DND-41 (cell line): ENCODE measurements around the gene WIPF3.

Experiments used
- EZH2 ChIP-seq: IDR thresholded peaks from 3 replicates; pipeline ENCODE4 v1.6.1; 2012; ENCODE audit warnings: borderline replicate concordance, low read depth, mild to moderate bottlenecking, moderate library complexity, low read length, inconsistent platforms; ENCODE audit not compliant: severe bottlenecking
- TF ChIP-seq, protein P1 (sequence below): IDR thresholded peaks from 2 replicates; pipeline ENCODE4 v1.5.1; 2012; ENCODE audit warnings: borderline replicate concordance, low read length, moderate library complexity, mild to moderate bottlenecking; ENCODE audit not compliant: poor library complexity, severe bottlenecking; ENCODE audit errors: extremely low read depth

DNA sequence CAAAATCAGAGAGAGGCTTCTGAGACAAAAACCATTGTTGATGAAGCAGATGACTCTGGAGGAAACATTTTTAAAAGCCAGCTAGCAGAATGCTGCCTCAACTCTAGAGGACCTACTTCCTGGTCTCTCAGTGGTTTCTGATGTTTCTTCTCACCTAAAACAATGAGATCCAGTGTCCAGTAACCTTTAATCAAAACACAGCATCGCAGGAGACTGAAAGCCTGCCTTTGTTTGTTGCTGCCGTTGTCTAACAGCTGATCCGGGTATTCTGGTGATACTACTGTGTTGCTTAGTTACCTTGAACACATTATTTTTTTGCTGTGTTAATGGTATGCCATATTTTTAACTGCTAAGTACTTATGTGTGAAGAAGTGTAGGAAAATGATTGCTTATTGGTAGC is 70.9 kb downstream of the WIPF3 start:
- TF ChIP-seq, protein P1, sequence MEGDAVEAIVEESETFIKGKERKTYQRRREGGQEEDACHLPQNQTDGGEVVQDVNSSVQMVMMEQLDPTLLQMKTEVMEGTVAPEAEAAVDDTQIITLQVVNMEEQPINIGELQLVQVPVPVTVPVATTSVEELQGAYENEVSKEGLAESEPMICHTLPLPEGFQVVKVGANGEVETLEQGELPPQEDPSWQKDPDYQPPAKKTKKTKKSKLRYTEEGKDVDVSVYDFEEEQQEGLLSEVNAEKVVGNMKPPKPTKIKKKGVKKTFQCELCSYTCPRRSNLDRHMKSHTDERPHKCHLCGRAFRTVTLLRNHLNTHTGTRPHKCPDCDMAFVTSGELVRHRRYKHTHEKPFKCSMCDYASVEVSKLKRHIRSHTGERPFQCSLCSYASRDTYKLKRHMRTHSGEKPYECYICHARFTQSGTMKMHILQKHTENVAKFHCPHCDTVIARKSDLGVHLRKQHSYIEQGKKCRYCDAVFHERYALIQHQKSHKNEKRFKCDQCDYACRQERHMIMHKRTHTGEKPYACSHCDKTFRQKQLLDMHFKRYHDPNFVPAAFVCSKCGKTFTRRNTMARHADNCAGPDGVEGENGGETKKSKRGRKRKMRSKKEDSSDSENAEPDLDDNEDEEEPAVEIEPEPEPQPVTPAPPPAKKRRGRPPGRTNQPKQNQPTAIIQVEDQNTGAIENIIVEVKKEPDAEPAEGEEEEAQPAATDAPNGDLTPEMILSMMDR, result no peak
- no peak for TF ChIP-seq EZH2
